DND-41 (cell line): ENCODE results near the gene FAM24B.

Source experiments
- EZH2 ChIP-seq: IDR thresholded peaks from 3 replicates; pipeline ENCODE4 v1.6.1; 2012; ENCODE audit warnings: borderline replicate concordance, low read depth, mild to moderate bottlenecking, moderate library complexity, low read length, inconsistent platforms; ENCODE audit not compliant: severe bottlenecking
- TF ChIP-seq, protein P1 (sequence below): IDR thresholded peaks from 2 replicates; pipeline ENCODE4 v1.5.1; 2012; ENCODE audit warnings: borderline replicate concordance, low read length, moderate library complexity, mild to moderate bottlenecking; ENCODE audit not compliant: poor library complexity, severe bottlenecking; ENCODE audit errors: extremely low read depth

- TF ChIP-seq, protein P1, sequence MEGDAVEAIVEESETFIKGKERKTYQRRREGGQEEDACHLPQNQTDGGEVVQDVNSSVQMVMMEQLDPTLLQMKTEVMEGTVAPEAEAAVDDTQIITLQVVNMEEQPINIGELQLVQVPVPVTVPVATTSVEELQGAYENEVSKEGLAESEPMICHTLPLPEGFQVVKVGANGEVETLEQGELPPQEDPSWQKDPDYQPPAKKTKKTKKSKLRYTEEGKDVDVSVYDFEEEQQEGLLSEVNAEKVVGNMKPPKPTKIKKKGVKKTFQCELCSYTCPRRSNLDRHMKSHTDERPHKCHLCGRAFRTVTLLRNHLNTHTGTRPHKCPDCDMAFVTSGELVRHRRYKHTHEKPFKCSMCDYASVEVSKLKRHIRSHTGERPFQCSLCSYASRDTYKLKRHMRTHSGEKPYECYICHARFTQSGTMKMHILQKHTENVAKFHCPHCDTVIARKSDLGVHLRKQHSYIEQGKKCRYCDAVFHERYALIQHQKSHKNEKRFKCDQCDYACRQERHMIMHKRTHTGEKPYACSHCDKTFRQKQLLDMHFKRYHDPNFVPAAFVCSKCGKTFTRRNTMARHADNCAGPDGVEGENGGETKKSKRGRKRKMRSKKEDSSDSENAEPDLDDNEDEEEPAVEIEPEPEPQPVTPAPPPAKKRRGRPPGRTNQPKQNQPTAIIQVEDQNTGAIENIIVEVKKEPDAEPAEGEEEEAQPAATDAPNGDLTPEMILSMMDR: no peak
- TF ChIP-seq EZH2: no peak
Observed at GRCh38 chr10:122856902-122857301, 22.5 kb downstream of the FAM24B start.
